Coronary artery (tissue), 2 donors: ENCODE results near the gene ZBTB40.

Experiments
- DNase-seq: peaks from one replicate; pipeline ENCODE4 v3.0.0-alpha.2; 2017; ENCODE audit warnings: low spot score
- H3K27ac ChIP-seq, 2 donors: fragments of 200-600 bp; sonication (generic); one replicate each; pipeline ENCODE4 v1.5.1; 2016 to 2019
- H3K4me3 ChIP-seq: fragments of 200-600 bp; sonication (generic); 2 replicates; pipeline ENCODE4 v1.5.1; 2016; ENCODE audit warnings: mild to moderate bottlenecking, moderate library complexity
- TF ChIP-seq, protein P1 (sequence below): fragments of 200-600 bp; sonication (generic); IDR thresholded peaks from one replicate; pipeline ENCODE4 v1.5.1; 2019; ENCODE audit warnings: antibody characterized with exemption

The ZBTB40 gene

DNA sequence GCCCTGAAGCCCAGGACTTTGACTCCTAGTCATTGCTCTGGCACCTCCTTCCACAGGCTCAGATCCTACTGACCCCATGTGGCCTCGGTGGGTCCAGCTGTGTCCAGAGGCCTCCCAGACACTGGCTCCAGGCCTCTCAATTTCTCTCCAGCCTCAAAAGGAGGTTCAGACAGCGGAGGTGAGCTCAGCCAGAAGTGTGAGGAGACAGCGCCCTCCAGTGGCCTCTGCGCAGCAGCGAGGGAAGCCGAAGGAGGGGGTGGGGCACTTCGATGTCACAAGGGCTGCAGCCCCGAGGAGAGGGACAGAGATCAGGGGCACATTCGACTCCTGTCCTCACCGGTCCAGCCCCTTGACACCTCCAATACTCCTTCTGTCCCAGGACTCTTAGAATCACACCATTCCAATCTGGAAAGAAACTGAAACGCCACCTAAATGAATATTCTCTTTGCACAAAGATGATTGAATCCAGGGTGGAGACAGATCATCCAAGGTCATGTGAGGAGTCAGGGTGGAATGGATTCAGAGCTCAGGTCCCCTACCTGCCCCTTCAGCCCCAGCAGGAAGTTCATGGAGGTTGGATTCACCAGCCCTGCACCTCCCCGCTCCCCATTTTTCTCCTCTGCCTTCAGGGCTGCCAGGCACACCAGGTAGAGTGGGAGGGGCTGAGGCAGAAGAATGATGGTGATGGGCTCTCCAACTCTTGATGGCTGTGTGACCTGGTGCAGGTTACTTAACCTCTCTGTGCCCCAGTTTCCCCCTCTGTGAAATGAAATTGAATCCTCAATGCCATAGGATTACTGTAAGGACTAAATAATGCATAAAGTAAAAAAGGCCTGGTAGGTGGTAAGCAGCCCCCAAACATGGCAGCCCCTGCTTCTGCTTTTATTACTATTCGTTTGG lies 34.8 kb upstream of the ZBTB40 start:
- DNase-seq, result no peak
- TF ChIP-seq, protein P1, sequence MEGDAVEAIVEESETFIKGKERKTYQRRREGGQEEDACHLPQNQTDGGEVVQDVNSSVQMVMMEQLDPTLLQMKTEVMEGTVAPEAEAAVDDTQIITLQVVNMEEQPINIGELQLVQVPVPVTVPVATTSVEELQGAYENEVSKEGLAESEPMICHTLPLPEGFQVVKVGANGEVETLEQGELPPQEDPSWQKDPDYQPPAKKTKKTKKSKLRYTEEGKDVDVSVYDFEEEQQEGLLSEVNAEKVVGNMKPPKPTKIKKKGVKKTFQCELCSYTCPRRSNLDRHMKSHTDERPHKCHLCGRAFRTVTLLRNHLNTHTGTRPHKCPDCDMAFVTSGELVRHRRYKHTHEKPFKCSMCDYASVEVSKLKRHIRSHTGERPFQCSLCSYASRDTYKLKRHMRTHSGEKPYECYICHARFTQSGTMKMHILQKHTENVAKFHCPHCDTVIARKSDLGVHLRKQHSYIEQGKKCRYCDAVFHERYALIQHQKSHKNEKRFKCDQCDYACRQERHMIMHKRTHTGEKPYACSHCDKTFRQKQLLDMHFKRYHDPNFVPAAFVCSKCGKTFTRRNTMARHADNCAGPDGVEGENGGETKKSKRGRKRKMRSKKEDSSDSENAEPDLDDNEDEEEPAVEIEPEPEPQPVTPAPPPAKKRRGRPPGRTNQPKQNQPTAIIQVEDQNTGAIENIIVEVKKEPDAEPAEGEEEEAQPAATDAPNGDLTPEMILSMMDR, result peak; percentile 33

DNA sequence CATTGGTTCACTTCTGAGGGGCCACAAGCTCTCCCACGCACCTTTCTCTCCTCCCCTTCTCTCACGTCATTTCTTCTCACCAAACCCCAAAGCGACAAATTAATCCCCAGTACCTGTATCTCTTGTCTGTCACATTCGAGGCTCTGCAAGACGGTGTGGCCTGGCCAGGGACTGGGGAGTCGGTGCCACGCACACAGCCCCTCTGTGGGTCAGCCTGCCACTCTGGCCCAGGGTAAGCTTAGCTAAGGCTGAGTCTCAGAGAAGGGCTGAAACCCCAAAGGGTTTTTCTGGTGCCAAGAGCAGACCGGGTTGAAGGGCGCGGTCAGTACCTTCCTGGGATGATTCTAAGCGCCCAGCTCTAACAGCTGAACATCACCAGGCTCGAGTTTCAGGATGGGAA lies 34.2 kb upstream of the ZBTB40 start:
- Histone ChIP-seq H3K27ac (no peak overlapping the region), H3K4me3 (no peak overlapping the region)
- DNase-seq, result no peak
- TF ChIP-seq, protein P1, result no peak

More for the DNA sequence above, 34.8 kb upstream of the ZBTB40 start:
- no peak overlapping the region for H3K27ac ChIP-seq
- H3K4me3 ChIP-seq, result no peak overlapping the region

DNA sequence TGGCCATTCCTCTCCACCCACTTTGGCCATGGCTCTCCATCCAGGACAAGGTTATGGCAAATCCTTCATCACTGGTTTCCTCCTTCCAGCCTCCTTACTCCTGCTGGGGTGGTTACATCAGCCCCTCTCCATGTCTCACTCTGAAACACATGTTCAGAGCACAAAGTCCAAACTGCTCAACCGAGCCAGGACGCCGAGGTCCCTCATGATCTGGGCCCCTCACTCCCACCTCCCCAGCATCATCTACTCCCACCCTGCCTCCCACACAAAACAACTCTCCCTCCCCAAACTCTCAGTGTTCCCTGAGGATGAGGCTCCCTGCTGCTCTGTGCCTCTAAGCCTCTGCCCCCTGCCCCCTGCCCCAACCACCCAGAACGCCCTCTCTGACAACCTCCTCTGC lies 33.3 kb upstream of the ZBTB40 start:
- TF ChIP-seq, protein P1, result no peak
- Histone ChIP-seq H3K27ac (no peak overlapping the region), H3K4me3 (no peak overlapping the region)
- DNase-seq, result no peak

DNA sequence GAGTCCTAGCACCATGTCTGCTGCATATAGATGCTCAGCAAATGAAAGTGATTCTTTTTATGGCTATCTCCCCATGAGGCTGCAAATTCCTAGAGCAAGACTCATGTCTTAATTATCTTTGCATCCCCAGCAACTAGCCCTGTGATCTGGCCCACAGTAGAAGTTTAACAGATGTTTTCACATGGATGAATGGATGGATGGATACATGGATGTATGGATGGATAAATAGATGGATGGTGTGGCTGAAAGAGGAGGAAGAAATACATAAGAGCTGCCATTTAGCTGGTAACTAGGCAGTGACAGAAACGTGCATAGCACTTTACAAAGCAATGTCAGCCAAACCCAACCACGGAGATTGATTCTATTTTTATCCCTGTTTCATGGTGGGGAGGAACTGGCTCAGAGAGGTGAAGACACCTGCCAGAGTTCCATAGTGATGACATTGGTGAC lies 32.7 kb upstream of the ZBTB40 start:
- DNase-seq, result no peak
- Histone ChIP-seq H3K4me3 (no peak overlapping the region), H3K27ac (no peak overlapping the region)
- TF ChIP-seq, protein P1, result no peak

DNA sequence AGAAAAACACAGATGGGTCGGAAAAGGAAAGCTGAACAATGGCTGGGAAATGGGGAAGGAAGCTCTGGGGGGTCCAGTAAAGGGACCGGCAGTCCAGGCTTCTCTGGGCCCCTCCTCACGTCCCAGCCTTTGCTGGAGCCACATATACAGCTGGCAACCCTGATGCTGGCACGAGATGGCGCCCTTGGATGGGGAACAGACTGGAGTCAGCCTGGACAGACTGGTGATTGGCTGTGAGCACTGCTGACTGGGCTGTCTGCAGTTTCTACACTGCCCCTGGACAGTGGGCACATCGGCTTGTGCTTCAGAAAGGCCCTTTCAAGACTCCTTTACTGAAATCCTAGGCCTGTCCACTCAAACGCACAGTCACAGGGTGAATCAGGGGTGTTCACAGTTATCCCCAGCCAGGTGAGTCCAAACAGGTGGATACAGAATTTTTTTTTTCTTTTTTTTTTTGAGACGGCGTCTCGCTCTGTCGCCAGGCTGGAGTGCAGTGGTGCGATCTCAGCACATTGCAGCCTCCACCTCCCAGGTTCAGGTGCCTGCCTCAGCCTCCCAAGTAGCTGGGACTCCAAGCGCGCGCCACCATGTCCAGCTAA lies 31.1 kb upstream of the ZBTB40 start:
- Histone ChIP-seq H3K4me3 (no peak overlapping the region), H3K27ac (no peak overlapping the region)
- TF ChIP-seq, protein P1, result peak; percentile 64
- peak; percentile 82 for DNase-seq

DNA sequence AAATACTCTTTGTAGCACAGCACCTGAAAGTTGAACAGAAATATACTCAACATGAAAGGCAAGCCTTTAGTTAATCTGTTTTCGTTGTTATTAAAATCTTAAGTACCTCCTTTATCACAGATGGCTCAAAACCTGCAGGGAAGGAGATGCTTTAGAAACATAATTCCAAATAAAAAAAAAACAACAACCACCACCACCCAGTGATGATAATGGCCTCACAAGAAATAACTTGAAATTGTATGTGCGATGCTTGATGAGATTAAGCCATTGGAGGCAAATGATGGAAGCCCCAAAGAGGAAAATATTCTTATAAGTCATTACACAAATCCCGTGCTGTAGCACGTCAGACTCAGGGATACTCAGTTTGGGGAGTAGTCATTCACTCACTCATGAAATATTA lies 24.9 kb upstream of the ZBTB40 start:
- Histone ChIP-seq H3K27ac (no peak overlapping the region), H3K4me3 (no peak overlapping the region)
- no peak for DNase-seq
- TF ChIP-seq, protein P1, result no peak

DNA sequence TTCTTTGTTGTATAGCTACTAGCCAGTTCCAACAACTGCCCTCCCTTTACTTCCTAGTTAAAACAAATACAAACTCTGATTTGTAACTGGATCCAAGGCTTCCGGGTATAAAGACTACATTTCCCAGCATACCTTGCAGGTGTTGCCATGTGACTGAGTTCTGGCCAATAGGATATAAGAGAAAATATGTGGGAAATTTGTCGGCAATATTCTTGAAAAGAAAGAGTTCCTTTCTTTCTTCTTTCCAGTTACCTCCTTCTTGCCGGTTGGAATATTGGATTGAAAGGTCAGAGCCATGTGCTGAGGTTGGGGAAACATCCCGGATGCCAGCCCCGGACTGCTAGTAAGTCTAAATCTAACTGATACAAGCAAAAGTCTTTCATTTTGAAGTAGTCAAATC lies 23.0 kb upstream of the ZBTB40 start:
- TF ChIP-seq, protein P1, result no peak
- H3K27ac ChIP-seq, result no peak overlapping the region
- H3K4me3 ChIP-seq, result peak overlapping the region; percentile 52
- DNase-seq, result no peak
